NCI-H1694 (cell line): ENCODE results near the gene PRTFDC1.
"Not testable (repeated sequence)": the region's sequence is repeated elsewhere in the genome, so short reads cannot be mapped to it uniquely, and the experiment has no call there.

Source experiments
- DNase-seq: peaks from one replicate; lab custom pipeline; 2025; lab: John Stamatoyannopoulos, UW

Gene PRTFDC1, protein sequence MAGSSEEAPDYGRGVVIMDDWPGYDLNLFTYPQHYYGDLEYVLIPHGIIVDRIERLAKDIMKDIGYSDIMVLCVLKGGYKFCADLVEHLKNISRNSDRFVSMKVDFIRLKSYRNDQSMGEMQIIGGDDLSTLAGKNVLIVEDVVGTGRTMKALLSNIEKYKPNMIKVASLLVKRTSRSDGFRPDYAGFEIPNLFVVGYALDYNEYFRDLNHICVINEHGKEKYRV

DNA sequence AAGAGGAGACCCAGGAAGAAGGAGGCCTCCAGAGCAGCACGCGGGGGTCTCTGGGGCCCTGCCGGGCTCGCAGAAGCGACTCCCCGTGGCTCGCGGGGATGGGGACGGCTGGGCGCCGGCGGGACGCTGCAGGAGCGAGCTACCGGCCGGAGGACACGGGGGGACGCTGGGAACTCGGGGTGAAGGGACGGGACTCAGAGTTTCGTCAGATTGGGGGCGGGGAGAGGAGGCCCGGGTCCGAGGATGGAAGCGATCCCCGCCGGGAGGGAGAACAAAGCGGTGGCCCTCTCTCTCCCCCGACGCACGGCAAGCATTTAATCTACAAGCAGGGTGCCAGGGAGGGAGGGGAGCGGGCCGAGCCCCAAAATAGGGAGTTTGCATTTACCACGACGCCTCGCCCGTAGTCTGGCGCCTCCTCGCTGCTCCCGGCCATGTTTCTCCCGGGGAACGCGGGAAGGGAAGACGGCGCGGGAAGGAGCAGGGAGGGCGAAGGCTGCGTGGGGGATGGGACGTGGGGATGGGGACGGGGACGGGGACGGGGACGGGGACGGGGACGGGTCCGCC is at the start of gene PRTFDC1:
TSS of gene PRTFDC1 (minus strand) at position 464 of the 564 bp plus-strand sequence. CDS start at position 433, 31 bp downstream.
- no peak for DNase-seq

DNA sequence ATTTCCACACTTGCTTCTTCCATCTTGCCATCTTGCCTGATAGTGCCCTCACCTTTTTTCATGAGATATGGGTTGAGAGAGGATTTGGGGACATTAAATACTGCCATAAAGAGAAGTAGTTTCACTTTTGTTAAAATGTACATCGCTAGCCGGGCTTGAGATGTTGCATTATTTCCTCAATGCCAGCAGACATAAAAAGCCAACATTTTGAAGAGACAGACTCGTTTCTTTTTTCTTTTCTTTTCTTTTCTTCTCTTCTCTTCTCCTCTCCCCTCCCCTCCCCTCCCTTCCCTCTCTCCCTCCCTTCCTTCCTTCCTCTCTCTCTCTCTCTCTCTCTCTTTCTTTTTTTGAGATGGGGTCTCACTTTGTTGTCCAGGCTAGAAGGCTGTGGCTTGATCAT is 45.6 kb upstream of the PRTFDC1 start:
- no peak for DNase-seq

DNA sequence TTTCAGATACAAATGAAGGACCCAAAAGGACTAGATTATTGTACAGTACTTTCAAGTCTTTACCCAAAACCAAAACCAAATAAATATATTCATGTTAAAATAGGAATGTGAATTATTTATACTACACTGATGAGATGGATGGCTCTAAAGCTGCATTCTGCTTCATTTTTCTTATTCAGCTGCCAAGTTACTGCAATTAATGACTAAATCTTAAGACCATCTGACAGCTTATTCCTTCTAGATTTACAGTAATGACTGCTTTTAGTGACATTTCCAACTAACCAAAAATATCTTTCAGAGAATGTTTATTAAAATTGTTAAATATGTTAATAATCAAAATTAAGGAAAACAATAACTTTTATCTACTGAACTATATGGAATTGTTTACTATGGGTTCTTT is 42.7 kb upstream of the PRTFDC1 start:
- no peak for DNase-seq

DNA sequence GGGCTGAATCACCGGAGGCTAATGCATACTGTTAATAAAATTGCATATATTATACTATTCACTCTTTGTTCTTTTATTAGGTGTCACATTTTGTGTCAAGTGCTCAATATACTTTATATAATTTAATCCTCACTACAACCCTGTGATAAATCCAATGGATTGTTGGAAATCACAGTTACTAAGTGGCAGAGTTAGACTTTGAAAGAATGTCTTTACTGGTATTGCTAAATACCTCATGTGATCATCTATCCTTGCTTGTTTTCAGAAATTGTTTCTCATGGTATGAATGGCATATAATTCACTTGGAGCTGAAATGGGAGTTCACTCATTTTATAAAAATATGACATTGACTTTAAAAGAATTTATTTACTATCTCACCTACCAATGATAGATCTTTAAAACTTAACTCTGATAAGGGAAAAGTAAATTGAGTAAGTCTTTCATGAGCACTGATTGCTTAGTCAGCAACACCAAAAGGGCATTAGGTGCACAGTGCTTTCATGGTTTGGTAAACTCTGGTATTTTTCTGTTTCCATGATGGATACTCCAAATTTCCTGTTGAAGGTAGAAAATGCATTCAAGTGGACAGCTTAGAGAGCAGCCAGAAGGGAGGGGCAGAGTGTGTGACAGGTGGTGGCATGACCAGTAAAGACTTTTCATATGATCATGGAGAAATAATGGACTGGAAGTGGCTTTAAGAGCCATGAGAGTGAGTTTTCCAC is 41.0 kb upstream of the PRTFDC1 start:
- no peak for DNase-seq

DNA sequence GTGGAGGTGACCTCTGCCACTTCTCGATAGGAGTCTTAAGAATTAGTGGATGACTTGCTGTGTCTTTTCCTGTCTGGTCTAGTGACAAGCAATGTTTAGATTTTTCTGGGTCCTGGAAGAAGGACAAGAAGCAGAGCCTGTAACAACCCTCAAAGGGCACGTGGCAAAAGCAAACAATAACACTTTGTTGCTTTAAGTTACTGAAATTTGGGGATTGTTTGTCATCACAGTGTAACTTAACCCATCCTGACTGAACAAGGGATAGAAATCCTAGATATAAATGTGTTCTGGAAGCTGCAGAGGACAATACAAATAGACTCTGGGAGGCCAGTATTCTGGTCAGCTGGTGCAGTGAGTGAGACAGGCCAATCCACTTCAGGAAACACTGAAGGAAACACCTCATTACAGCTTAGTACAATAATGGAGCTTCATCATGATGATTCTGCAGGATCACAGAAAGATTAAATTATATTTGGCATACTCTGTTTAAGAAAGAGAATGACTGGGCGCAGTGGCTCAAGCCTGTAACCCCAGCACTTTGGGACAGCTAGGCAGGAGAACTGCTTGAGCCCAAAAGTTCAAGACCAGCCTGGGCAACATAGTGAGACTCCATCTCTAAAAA is 40.2 kb upstream of the PRTFDC1 start:
- no peak for DNase-seq

DNA sequence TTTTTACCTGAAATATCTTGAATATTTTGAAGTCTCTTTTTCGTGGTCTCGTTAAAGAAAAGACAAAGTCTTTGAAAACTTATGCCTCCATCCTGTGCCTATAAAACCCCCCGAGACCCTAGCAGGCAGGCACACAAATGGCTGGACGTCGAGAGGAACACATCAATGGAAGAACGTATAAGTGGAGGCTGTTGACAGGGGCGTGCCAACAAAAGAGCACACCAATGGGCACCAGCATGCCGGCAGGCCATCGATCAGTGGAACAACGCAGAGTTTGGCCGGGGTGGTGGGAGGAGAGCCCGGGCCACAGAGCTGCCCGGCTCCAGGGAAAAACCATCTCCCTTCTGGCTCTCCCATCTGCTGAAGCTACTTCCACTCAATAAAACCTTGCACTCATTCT is 38.9 kb upstream of the PRTFDC1 start:
- no peak for DNase-seq

DNA sequence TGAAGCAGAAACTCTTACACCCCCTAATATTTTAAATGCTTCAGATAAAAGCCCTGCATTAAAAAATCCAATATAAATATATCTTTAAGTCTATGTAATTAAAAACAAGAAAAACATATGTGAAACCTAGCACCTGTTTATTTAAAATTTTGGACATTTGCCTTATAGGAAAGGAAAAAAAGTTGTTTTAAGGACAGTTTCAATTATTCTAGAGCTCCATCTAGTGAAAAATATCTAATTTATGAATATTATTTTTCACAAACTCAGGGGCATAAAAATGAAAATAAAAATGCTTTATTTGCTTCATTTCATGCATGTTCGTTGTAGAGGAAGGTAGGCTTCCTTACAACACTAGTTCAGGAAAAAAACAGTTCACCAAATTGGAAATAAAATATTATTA is 37.5 kb upstream of the PRTFDC1 start:
- DNase-seq: peak; percentile 4

DNA sequence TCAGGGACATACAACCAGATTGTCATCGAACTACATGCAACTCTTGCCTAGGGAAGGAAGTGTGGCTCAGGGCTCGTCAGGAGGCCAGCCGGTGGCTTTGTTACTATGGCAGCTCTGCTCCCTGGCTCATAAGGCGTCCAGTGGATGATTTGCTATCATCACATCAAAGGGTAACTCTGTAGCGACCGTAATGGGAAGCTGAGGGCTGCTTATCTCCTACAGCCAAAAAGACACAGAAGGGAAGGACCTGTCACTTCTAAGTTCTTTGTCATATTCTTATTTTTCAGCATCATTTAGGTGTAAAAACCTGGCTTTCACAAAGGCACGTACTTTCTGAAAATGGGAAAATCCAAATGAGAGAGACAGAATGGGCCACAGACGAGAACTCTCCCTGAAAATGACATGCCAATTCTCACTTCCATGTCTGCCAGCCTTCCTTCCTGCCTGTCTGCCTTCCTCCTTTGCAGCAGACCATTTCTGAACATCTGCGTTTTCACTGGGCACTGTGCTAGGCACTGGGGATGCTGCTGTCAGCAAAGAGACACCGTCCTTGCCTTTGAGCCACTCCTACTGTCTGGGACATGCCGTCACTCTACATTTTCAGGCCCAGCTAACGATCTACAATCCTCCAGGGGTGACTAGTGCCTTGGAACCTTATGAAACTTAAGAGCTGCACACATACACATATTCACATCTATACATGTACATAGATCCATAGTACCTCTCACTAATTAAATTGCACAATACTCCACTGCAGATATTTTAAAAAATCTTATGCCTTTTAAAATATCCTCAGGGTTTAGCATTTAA is 36.6 kb upstream of the PRTFDC1 start:
- no peak for DNase-seq

DNA sequence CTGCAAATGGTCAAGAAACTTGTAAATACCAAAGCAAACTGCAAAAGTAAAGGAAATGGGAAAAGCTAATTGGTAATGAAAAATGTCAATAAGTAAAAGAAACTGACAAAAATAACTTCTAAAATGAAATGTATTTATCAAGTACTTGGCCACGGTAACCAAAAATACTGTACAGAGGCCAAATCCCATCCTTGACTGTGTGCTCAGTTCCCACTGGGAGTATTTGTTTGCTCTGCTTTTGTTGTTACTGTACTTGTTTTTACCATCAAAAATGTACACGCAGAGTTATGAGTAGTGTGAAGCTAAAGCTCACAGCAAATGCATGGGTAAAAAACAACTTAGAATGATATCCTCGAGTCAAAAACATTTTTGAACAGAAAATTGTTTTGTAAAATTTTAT is 32.5 kb upstream of the PRTFDC1 start:
- DNase-seq: no peak

DNA sequence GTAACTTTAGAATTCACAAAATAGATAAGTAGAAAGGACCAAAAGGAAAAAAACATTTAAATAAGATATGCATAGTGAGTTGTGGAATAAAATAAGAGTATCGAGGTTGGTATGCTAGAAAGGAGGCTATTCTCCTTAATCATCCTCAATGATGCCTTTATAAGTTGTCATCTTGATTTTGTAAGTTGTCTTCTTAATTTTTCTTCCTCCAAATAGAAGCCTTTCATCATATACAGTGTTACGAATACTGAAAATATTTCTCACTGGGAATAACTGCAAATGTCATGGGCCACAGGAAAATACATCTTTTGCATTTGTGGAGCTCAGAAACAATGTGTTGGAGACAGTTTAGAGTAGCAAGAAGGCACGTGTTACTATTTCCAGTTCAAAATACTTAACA is 31.5 kb upstream of the PRTFDC1 start:
- DNase-seq: no peak

DNA sequence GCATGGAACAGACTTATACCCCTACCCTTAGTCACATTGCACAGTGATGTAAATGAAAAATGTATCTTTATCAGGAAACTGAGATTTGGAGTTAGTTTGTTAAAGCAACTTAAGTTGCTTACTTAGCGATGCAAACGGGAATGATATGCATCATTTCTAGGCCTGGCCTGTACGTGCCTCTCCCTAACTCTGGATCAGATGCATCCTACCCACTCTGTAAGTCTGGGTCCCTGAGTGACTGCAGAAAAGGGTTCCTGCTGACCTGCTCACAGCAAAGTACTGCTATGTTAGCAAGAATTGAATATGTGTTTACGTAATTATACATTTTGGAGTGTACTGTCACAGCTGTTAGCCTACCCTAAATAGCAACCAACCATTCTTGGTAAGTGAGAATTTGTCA is 30.7 kb upstream of the PRTFDC1 start:
- no peak for DNase-seq

DNA sequence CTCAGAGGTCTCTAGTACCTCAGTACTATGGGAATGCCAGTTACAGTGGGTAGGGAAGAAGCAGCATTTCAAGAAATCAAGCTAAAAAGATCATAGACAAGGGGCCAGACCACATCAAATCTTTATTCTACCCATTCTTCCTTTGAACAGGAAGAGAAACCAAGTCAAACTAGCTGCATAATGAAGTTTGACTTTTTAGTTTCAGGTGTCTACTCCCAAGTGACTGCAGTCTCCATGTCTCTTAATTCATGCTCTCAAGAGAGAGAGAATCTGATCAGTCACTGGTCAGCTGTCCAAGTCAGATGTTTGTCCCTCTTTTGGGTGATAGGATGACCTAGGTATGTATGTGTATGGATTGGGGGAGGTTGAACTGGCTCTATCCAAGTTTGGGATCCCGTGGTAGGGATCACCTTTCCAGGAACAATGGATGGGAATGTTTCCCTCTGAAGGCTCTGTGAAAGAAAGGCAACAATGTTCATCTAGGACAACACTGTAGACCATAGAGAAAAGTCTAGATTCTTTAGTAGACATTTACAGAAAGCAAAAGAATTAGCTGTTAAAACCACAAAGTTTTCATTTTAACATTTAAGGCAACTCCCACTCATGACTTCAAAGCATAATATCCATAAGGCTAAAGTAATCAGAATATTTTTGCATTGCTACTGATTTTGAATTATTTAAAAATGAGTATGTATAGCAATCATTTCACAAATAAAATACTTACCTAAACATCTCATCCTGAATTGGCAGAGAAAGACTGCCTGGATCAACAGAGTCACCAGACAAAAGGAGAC is 30.1 kb upstream of the PRTFDC1 start:
- no peak for DNase-seq

DNA sequence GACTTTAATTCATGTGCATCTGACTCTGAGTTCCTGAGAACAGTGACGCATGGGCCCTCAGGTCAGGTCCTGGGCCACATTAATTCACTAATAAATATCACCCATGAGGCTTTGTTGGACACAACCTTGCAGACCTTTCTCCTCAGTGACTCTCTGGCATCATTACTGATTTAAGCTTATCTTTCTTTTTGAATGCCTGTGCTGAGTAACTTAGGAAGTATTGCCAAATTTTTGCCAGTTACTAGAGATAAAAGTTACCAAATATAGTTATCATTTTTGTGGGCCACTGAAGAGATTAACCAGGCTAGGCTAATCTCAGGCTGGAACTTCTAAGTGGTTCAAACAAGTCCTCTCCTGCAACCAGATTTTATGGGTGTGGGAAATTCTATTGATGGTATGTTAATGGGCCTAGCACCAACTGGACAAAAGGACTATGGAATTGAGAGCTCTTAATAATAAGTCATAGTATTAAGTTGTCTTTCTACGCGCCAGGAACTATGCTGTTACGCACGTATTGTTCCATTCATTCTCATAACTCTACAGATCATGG is 28.8 kb upstream of the PRTFDC1 start:
- DNase-seq: no peak

DNA sequence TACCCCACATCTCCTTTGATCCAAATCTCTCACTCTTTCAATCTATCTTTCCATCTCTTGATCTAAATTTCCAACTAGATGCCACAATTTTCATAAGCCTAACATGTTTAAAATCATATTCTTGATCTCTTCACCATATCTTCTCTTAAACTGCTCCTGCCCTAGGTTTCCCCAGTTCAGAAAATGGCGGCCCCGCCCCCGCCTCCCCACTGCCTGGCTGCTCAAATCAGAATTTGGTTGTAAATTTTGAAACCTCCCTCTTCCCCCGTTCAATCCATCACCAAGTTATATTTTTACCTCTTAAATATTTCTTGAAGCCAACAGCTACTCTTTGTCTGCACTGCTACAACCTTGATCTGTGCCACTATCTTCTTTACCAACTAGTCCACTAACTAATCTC is 27.3 kb upstream of the PRTFDC1 start:
- no peak for DNase-seq

DNA sequence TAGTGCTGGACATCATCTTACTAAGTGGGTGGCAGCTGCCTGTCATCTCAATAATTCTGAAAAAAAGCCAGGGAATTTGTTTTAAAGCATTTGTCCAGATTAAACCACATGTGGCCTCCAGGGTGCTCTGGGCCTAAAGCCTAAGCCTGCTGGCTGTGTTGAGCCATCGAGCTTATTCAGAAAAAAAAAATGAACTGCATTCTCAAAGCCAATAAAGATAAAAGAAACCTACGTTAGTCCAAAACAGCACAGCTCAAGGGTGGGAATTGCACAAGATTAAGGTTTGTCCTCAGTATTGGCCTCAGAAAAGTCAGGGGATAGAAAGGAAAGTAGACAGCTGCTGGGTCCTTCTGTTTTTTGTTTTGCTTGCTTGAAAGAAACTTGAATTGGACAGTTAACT is 22.6 kb upstream of the PRTFDC1 start:
- no peak for DNase-seq

DNA sequence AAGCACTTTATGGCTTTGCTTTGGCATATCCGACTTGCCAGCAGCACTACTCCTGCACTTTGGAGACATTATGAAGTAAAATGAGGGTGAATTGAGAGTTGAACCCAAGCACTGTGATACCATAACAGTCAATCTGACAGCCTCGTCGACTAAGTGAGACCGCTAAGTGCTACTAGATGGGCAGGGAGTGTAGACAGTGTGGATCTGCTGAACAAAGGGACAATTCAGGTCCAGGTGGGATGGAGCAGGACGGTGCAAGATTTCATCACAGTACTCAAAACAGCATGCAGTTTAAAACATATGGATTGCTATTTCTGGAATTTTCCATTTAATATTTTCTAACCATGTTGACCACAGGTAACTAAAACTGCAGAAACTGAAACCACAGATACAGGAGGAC is 20.8 kb upstream of the PRTFDC1 start:
- no peak for DNase-seq

DNA sequence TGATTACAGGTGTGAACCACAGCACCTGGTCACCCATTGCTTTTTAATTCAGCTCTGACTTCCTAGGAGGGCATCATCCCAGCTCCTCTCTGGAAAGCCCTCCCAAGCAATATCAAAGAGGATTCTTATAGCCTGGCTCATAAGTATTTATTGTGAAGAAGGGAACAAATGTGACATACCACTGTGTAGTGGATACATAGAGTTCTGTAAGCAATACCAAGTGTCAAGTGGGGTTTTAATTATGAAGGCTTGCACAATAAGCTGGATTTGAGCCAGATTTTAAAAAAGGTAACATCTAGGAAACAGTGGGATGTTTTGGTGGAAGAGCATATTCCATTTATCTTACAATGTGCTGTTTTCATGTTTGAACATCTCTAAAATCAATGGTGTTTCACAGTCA is 19.0 kb upstream of the PRTFDC1 start:
- DNase-seq: no peak

DNA sequence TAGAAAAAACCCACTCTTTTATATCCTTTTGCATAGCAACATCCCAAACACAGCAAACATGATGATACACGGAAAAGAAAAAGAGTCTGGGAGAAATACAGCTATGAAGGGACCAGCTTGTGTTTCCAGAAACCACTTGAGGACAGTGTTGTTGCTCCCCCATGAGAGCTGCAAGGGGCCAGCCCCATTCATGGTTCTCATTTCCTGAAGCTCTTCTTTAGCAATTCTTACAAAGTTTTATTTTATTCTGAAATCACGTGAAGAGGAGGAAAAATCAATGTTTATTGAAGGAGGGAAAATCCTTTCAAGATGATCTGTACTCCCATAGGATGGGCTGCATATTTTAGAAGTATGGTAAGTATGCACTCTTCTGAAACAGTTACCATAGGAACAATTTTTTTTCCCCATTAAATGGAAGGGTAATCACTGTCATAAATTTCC is 17.5 kb upstream of the PRTFDC1 start:
- DNase-seq: no peak

DNA sequence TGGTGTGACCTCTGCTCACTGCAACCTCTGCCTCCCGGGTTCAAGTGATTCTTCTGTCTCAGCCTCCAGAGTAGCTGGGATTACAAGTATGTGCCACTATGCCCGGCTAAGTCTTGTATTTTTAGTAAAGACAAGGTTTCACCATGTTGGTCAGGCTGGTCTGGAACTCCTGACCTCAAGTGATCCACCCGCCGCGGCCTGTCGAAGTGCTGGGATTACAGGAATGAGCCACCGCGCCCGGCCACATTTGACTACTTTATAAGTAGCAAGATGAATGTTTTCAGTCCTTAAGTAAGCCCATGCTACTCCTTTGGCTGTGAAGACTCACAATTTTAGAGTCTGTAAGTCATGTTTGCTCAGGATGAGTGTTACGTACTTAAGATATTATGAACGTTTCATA is 16.5 kb upstream of the PRTFDC1 start:
- DNase-seq: not testable (repeated sequence)

DNA sequence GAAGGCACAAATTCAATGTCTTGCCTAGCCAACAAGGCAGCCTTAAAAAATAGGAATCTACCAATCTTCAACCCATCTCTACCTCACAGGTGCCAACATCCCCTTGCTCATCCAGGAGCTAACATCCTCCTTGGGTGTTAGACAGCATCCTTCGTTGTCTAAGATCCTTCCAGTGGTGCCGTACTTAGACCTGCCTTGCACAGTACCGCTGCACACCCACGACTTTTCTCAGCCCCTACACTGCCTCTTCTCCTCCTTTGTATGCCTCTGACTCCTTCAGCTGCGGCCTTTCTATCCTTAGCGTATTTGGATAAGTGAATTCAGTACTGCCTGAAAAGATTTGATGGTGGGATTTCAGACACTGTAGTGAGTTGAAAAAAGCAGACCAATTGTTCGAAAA is 15.9 kb upstream of the PRTFDC1 start:
- DNase-seq: no peak

DNA sequence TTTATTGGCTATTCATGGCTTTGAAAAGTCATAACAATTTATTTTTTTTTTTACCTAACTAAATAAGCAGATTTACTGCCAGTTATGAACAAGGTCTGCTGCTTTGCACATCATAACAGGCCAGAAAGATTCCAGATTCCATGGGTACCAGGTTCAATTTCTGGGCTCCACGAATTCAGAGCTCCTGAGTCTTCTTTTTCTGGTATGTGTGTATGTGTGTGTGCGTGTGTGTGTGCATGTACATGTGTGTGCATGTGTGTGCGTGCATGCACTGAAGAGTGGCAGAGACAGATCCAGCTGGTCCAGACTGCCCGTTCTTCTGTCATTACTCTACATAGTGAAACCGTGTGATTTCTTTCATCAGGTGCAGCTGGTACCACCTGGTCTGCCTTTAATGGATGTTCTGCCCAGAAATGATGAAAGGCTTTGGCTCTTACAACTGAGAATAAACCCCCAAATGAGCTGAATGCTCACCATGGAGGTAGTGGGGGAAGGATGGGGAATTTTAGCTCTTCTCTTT is 14.6 kb upstream of the PRTFDC1 start:
- no peak for DNase-seq
